Activated CD4-positive, CD25-positive, alpha-beta regulatory T cell treated with anti-CD3 and anti-CD28 coated beads, Interleukin-2, amount 50 U/mL, for 16 hours (primary cell): ENCODE data around the gene TFF2.

Experiments
- DNase-seq: peaks from one replicate; pipeline ENCODE4 v3.0.0-alpha.2; 2020; ENCODE audit warnings: low read depth, low spot score

The TFF2 gene

DNA sequence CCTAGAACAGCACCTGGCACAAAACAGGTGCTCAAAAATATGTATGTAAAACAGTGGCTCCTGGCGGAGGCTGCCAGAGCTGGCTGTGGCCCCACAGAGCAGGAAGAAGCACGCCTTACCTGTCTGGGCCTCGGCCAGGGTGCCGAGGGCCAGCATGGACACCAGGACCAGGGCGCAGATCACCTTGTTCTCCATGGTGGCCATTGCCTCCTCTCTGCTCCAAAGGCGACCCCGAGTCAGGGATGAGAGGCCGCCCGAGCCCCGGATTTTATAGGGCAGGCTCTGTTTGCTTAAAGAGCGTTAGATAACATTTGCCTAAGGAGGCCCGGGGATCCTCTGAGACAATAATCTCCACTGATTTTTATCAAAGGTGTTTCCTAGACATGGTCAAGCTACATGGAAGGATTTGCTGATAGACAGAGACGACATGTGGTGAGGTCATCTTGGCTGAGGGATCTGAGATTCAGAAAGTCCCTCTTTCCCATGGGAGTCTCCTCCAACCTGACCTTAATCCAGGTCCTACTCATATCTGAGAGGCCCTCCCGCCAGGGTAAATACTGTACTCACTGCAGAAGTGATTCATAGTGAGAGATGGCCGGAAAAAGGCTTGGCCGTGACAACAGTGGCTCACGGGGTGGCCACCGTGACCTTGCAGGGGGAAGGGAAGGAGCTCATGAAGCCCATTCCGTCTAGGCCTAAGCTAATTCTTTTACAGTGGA is 15.7 kb upstream of the TFF2 start, which contains the start of gene TFF1:
Gene TFF1, minus strand, starts transcription at position 244 of the 719 bp plus-strand sequence. Its CDS starts 40 bp downstream, at position 204.
- no peak for DNase-seq

DNA sequence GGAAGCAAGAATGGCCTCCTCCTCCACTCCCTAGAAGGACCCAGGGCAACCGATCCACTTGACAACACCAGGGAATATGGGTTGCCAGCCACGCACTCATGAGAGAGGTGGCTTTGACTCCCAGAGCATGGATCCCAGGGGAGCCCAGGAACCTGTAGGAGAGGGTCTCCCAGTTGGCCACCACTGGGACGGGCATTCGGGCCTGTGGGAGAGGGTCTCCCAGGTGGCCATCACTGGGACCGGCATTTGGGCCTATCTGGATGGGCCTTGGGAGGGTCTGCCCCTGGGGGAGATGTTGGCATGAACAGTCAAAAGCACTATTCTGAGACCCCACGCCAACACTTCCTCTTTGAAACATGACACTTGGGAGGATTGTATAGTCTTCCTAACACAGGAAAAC is 15.0 kb upstream of the TFF2 start:
- no peak for DNase-seq

GRCh38 chr21:42364304-42364865 is 13.6 kb upstream of the TFF2 start:
- DNase-seq = no peak

GRCh38 chr21:42363312-42363711 is 12.5 kb upstream of the TFF2 start:
- no peak for DNase-seq

GRCh38 chr21:42362700-42363099 is 11.9 kb upstream of the TFF2 start:
- no peak for DNase-seq

- no peak for DNase-seq
Observed at GRCh38 chr21:42362198-42362597, 11.4 kb upstream of the TFF2 start.

GRCh38 chr21:42361286-42361685 is 10.5 kb upstream of the TFF2 start:
- DNase-seq = no peak

DNA sequence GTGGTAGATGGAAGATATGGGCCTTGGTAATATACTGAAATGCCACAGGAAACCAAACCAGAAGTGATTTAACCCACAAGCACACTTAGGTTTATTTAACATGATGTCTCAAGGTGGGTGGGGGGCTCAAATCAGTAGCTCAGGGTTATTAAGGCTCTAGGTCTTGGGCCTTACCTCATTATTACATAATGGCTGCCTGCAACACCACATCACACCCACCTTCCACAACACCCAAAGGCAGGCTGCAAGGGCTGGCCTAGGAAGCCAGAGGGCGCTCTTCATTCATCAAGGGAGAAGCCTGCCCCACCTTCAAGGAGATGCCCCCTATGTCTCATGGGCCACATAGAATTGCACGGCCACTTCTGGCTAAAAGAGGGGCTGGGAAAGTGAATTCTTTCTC is 9.5 kb upstream of the TFF2 start:
- no peak for DNase-seq

DNA sequence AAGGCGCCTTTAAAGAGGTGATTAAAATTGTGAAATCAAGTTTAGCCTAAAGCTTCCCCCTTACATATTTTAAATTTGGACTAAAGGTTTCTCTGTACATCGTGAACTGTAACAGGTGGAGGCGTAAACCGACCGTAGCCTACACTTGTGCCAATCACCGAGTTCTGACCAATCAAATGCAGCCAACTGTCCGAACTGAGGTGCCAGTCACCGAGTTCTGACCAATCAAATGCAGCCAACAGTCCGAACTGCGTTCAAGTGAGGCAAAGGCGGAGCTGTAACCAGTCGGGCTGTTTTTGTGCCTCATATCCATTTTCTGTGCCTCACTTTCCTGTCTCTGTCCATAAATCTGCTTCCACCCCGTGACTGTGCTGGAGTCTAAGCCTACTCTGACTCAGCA is 8.1 kb upstream of the TFF2 start:
- no peak for DNase-seq

DNA sequence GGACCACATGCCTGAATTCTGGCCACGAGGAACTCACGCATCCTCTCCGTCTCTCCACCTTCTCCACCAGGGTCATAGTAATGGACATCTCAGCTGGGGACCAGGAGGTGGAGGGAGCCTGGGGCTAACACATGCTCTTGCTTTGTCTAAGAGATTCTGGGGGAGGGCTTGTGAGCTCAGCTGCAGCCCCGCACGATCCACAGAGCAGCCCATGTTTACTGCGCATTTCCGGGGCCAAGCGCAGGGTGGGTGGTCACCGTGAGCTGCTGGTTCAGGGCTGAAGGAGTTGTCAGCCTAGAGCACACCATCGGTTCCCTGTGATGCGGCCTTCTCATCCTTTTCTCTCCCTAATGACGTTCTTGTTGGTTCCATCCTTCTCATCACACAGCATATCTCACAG is 7.5 kb upstream of the TFF2 start:
- no peak for DNase-seq

DNA sequence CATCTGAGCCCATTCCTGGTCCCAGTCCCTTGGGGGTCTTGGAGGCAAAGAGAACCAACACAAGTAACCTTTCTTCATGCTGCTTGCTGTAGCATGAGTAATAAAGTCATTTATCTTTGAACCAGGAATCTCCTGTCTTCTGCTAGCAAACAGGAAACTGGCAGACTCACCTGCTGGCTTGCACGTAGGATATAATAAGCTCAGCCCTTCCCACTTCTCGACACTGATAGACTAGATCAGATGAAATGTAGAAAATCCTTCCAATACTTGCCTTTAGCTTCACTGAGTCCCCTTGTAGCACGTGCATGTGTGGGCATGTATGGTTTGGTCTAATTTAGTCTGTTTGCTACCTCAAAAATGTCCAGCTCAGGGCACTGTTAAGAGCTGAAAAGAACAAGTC is 6.5 kb upstream of the TFF2 start:
- no peak for DNase-seq

DNA sequence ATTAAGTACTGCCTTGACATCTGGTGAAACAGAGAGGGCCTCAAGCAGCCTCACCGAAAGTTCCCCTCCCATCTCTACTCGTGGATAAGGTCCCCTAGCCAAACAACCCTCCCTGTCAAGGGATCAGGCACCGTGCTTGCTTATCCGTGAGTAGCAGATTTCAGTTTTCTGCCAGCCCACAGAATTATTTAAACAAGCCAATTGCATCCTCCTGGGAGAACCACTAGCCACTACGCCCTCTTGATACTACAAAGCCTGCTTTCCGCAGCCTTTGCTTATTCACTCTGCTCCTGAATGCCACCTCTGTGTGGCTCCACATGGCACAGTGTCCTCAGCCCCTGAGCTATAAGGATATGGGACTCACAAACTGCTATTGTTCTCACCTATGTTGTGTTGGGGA is 5.9 kb upstream of the TFF2 start:
- no peak for DNase-seq

DNA sequence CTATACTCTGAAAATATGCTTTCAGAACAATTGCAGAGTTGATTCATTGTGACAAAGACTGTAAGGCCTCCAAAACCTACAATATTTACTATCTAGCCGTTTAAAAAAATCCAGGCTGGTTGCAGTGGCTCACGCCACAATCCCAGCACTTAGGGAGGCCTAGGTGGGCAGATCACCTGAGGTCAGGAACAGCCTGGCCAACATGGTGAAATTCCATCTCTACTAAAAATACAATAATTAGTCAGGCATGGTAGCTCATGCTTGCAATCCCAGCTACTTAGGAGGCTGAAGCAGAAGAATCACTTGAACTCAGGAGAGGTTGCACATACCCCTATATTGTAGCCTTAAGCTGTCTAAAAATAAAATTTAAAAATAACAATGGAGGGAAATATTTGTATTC is 5.3 kb upstream of the TFF2 start:
- no peak for DNase-seq

GRCh38 chr21:42353623-42354022 is 2.8 kb upstream of the TFF2 start:
- no peak for DNase-seq

GRCh38 chr21:42352441-42353095 is 1.8 kb upstream of the TFF2 start:
- DNase-seq = no peak

DNA sequence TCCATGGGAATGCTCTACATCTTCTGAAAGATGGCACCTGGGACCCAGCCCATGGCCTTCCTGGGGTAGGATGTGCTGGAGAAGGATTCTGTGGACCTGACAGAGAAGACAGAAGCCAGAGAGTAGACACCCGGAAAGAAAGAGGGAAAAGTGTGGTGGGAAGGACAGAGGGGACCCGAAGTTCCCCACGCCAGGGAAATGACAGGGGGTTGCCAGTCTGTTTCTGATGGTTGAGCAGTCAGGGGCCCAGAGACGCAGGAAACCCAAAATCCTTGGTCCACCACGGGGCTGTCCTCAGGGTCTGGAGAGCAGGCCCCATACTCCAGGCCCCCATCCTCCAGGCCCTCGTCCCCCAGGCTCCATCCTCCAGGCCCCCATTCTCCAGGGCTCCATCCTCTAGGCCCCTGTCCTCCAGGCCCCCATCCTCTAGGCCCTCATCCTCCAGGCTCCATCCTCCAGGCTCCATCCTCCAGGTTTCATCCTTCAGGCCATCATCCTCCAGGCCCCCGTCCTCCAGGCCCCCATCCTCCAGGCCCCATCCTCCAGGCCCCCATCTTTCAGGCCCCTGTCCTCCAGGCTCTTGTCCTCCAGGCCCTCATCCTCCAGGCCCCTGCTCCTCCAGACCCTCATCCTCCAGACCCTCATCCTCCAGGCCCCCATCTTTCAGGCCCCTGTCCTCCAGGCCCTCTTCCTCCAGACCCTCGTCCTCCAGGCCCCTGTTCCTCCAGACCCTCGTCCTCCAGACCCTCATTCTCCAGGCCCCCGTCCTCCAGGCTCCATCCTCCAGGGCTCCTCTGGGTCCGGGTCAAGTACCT is 1.0 kb upstream of the TFF2 start:
- DNase-seq = no peak

- no peak for DNase-seq
Observed at GRCh38 chr21:42350318-42350910, 380 bp downstream of the TFF2 start.

- DNase-seq = no peak
Observed at GRCh38 chr21:42349420-42350317, 1.1 kb downstream of the TFF2 start.

GRCh38 chr21:42348762-42349161 is 2.0 kb downstream of the TFF2 start:
- DNase-seq = no peak

- DNase-seq = no peak
Observed at GRCh38 chr21:42347601-42348327, 3.0 kb downstream of the TFF2 start.
